Cardiac fibroblast (primary cell): ENCODE results near the gene ARMC6.

Source experiments
- DNase-seq, 2 donors: peaks; one replicate each; pipeline versions ENCODE4 v3.0.0 to v3.0.0-alpha.2; 2010; ENCODE audit warnings: low read depth in 2 of 2
- H3K4me3 ChIP-seq, 2 donors: replicated peaks in 1 of 2; 1 replicate in 1 of 2; 2 replicates in 1 of 2; pipeline ENCODE4 v1.5.1; 2011; ENCODE audit warnings: low read depth in 2 of 2, low read length in 2 of 2, mild to moderate bottlenecking in 2 of 2, moderate library complexity in 1 of 2
- CTCF ChIP-seq: IDR thresholded peaks from one replicate; pipeline ENCODE4 v1.5.1; 2011; ENCODE audit warnings: low read depth, mild to moderate bottlenecking, low read length, inconsistent platforms

ARMC6 gene

DNA sequence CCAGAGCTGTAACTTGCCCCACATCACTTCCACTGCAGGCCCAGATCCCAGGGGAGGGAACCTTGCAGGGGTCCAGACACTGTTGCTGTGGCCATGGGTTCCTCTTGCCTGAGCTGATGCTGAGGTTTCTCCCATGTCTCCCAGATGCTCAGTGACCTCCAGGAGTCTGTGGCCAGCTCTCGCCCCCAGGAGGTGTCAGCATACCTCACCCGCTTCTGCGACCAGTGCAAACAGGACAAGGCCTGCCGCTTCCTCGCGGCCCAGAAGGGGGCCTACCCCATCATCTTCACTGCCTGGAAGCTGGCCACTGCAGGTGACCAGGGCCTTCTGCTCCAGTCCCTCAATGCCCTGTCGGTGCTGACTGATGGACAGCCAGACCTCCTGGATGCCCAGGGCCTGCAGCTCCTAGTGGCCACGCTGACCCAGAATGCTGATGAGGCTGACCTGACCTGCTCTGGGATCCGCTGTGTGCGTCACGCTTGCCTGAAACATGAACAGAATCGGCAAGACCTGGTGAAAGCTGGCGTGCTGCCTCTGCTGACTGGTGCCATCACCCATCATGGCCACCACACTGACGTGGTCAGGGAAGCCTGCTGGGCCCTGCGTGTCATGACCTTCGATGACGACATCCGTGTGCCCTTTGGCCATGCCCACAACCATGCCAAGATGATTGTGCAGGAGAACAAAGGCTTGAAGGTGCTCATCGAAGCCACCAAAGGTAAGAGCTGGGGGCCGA lies 18.2 kb downstream of the ARMC6 start:
- DNase-seq: no peak
- H3K4me3 ChIP-seq: no peak overlapping the region
- no peak for TF ChIP-seq CTCF

- DNase-seq: no peak
- no peak for TF ChIP-seq CTCF
- H3K4me3 ChIP-seq: no peak overlapping the region
Observed at GRCh38 chr19:19052921-19053320, 19.5 kb downstream of the ARMC6 start.

DNA sequence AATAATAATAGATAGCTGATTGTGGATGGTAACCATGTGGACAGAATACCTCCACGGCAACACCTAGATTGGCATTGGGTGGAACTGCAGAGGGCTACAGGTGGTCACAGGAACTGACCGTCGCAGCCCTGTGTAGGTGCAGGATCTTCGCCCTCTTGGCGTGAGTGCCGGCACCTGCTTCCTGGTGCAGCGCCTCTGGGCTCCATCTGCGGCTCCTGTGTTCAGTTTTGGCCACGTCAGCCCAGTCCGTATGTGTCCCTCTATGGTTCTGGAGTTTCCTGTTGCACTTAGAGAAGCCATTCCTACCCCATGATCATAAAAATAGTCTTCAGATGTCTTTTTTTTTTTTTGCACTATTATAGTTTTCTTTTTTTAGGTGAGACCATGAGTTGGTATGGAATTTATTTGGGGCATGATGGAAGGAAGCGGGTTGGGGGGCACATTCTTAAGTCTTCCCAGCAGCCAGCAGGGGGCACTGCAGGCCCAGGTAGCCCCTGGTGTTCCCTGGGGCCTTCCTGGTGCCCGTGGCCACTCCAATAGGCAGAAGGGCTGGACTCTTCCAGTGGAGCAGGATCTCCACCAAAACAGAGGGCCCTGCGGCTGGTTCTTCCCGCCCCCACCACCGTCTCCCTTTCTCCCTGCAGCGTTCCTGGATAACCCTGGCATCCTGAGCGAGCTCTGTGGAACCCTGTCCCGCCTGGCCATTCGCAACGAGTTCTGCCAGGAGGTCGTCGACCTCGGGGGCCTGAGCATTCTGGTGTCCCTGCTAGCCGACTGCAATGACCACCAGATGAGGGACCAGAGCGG lies 20.3 kb downstream of the ARMC6 start:
- DNase-seq: peak; percentile 58 to 68
- H3K4me3 ChIP-seq: no peak overlapping the region
- TF ChIP-seq CTCF: peak; percentile 73

DNA sequence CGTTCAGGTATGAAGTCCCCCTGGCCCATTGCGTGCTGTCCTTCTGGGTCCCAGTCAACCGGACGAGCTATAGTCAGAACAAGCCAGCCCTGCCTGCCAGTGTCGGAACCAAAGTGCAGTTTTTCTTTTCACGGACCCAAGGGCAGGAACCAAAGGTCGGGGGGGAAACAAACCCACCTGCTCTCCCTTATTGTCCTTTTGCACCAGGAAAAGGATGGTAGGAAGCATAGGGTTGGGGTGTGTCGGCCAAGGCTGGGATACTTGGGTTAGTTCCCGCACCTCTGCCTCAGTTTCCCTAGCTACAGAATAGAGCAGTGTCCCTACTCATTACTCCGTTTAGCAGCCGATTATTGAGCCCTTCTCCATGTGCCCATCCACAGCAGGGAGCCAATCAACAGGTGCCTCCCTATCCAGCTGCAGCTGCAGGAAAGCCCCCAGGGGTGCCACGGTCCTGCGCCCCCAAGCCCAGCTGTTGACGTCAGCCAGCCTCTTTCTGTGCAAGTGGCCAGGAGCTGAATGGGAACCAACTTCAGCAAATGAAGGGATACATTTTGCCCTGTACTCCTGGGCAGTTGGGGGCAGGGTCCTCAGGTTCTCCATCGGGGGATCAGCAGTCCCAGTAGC lies 21.0 kb downstream of the ARMC6 start:
- DNase-seq: no peak
- TF ChIP-seq CTCF: no peak

GRCh38 chr19:19054939-19055440 lies 21.6 kb downstream of the ARMC6 start:
- H3K4me3 ChIP-seq: no peak overlapping the region
- no peak for DNase-seq
- TF ChIP-seq CTCF: no peak

More for the DNA sequence above, 21.0 kb downstream of the ARMC6 start:
- H3K4me3 ChIP-seq: no peak overlapping the region

DNA sequence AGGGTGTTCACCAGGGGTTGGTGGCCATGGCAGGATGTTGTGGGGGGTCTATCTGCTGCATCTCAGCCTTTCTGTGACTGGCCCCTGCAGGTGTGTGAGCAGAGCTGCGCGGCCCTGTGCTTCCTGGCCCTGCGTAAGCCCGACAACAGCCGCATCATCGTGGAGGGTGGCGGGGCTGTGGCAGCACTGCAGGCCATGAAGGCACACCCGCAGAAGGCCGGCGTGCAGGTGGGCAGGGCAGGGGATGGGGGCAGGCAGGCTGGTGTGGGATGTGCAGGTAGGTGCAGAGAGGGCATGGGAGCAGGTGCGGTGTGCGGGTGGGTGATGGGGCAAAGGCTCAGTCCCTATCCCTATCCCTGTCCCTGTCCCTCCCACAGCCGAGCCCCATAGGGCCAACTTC lies 22.3 kb downstream of the ARMC6 start:
- H3K4me3 ChIP-seq: no peak overlapping the region
- no peak for DNase-seq
- no peak for TF ChIP-seq CTCF
